ENCODE measurements around the gene IQGAP2. TPM values are rescaled to one million over a fixed set of nuclear protein-coding genes. Genes with fewer than 3 reads are reported as not detected.

IQGAP2 gene
- total RNA-seq, 1 experiment from 2014 or later = not detected

DNA sequence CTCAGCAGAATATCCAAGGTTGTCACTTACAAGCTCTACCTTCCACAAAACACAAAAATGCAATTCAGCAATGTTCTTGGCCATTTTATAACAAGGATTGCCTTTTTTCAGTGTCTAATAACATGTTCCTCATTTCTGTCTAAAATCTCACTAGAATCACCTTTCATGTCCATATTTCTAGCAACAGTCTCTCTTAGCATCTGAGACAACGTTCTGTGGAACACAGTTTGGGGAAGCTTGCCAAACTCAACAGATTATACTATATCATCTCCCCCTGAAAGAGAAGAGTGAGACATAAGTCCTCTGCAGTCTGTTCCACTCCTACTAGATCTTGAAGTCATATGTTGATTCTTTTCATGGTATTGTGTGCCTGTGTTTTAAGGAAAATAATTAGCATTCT is 149.5 kb downstream of the IQGAP2 start:
- Histone ChIP-seq H3F3A (ENCODE audit: insufficient read depth, low read depth) (no peaks in the 10 kb centered on the region), H3K4me3 (no peak overlapping the region), H3K27me3 (ENCODE audit: insufficient read depth, low read depth) (peaks cover 8% of the 10 kb centered on the region; the same call in 1 of the 2 replicates), H4K20me1 (ENCODE audit: insufficient read depth) (no peaks in the 10 kb centered on the region), H3K9me3 (ENCODE audit: insufficient read depth, low read depth) (no peaks in the 10 kb centered on the region), H3K4me2 (no peak overlapping the region), H3K36me3 (ENCODE audit: low read depth) (no peaks in the 10 kb centered on the region), H3K79me2 (ENCODE audit: low read depth) (no peaks in the 10 kb centered on the region), H3K4me1 (replicated peaks; ENCODE audit: insufficient read depth) (no peaks in the 10 kb centered on the region), H3K9me2 (ENCODE audit: insufficient read depth) (no peaks in the 10 kb centered on the region), H2AFZ (no peak overlapping the region), H3K27ac (no peak overlapping the region)
- no peak for TF ChIP-seq EZH2 (IDR thresholded peaks at IDR 0.05; ENCODE audit: low read depth)
- TF ChIP-seq, protein P1, sequence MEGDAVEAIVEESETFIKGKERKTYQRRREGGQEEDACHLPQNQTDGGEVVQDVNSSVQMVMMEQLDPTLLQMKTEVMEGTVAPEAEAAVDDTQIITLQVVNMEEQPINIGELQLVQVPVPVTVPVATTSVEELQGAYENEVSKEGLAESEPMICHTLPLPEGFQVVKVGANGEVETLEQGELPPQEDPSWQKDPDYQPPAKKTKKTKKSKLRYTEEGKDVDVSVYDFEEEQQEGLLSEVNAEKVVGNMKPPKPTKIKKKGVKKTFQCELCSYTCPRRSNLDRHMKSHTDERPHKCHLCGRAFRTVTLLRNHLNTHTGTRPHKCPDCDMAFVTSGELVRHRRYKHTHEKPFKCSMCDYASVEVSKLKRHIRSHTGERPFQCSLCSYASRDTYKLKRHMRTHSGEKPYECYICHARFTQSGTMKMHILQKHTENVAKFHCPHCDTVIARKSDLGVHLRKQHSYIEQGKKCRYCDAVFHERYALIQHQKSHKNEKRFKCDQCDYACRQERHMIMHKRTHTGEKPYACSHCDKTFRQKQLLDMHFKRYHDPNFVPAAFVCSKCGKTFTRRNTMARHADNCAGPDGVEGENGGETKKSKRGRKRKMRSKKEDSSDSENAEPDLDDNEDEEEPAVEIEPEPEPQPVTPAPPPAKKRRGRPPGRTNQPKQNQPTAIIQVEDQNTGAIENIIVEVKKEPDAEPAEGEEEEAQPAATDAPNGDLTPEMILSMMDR (conservative IDR thresholded peaks at IDR 0.05) = no peak
- no TSS peak for BruUV-seq (replicated peaks)
- DNase-seq = no peak
- CTCF ChIA-PET = no interaction called here
- POLR2A ChIA-PET (ENCODE audit: unreplicated experiment) = no interaction called here
- intact Hi-C loops (cut with micrococcal nuclease; ENCODE audit: unreplicated experiment) = no loop called here

DNA sequence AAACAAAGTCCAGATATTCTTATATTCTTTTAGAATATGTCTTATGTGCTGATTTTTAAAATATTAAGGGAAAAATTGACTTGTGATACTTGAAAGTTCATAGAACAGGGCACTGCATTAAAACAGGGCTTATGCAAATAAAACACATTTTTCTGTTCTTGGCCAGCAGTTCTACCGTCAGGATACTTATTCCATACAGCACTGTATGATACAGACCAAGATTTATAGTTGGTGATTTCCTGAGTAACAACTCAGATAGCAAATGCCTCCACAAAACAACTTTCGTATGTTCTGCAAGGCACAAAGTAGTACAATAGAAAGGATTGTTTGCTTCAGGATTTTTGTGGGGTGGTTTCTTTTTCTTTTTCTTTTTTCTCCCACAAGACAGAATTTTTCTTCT is 150.2 kb downstream of the IQGAP2 start:
- no peak overlapping the region for H2AFZ ChIP-seq
- ChIA-PET POLR2A (ENCODE audit: unreplicated experiment) (no interaction called here), CTCF (no interaction called here)
- intact Hi-C loops (cut with micrococcal nuclease; ENCODE audit: unreplicated experiment) = no loop called here
- no peaks in the 10 kb centered on the region for H3K4me1 ChIP-seq (replicated peaks; ENCODE audit: insufficient read depth)
- H3K27me3 ChIP-seq (ENCODE audit: insufficient read depth, low read depth) = 0 out of 2 replicates have a peak, but pooled peaks cover 7% of the 10 kb centered on the region
- no peak for DNase-seq
- H3K4me3 ChIP-seq = no peak overlapping the region
- BruUV-seq (replicated peaks) = no TSS peak
- H3K9me3 ChIP-seq (ENCODE audit: insufficient read depth, low read depth) = no peaks in the 10 kb centered on the region
- no peaks in the 10 kb centered on the region for H3K36me3 ChIP-seq (ENCODE audit: low read depth)
- H3K79me2 ChIP-seq (ENCODE audit: low read depth) = no peaks in the 10 kb centered on the region
- H3F3A ChIP-seq (ENCODE audit: insufficient read depth, low read depth) = no peaks in the 10 kb centered on the region
- H3K4me2 ChIP-seq = no peak overlapping the region
- H4K20me1 ChIP-seq (ENCODE audit: insufficient read depth) = no peaks in the 10 kb centered on the region
- H3K9me2 ChIP-seq (ENCODE audit: insufficient read depth) = no peaks in the 10 kb centered on the region
- TF ChIP-seq, protein P1 (conservative IDR thresholded peaks at IDR 0.05) = no peak
- TF ChIP-seq EZH2 (IDR thresholded peaks at IDR 0.05; ENCODE audit: low read depth) = no peak
- no peak overlapping the region for H3K27ac ChIP-seq

DNA sequence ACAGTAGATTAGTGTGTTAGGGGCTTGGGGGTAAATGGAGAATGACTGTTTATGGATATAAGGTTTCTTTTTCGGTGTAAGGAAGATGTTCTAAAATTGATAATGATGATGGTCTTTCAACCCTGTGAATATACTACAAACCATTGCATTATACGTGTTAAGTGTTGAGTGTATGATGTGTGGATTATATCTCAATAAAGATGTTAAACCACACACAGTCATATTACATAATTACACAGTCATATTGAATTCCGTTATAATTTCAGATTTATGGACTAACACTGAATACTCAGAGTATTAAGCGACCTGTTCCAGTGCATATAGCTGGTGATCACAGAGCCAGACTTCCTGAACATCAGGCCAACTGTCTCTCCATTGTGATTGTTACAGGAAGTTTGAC is 152.0 kb downstream of the IQGAP2 start:
- H3K4me3 ChIP-seq = no peak overlapping the region
- H3K9me3 ChIP-seq (ENCODE audit: insufficient read depth, low read depth) = no peaks in the 10 kb centered on the region
- BruUV-seq (replicated peaks) = no TSS peak
- no peaks in the 10 kb centered on the region for H3K36me3 ChIP-seq (ENCODE audit: low read depth)
- ChIA-PET POLR2A (ENCODE audit: unreplicated experiment) (no interaction called here), CTCF (no interaction called here)
- H3F3A ChIP-seq (ENCODE audit: insufficient read depth, low read depth) = no peaks in the 10 kb centered on the region
- H3K4me1 ChIP-seq (replicated peaks; ENCODE audit: insufficient read depth) = no peaks in the 10 kb centered on the region
- H3K4me2 ChIP-seq = no peak overlapping the region
- no peaks in the 10 kb centered on the region for H4K20me1 ChIP-seq (ENCODE audit: insufficient read depth)
- TF ChIP-seq, protein P1 (conservative IDR thresholded peaks at IDR 0.05) = no peak
- no peak for TF ChIP-seq EZH2 (IDR thresholded peaks at IDR 0.05; ENCODE audit: low read depth)
- no peaks in the 10 kb centered on the region for H3K79me2 ChIP-seq (ENCODE audit: low read depth)
- 0 out of 2 replicates have a peak, but pooled peaks cover 7% of the 10 kb centered on the region for H3K27me3 ChIP-seq (ENCODE audit: insufficient read depth, low read depth)
- no peak overlapping the region for H2AFZ ChIP-seq
- intact Hi-C loops (cut with micrococcal nuclease; ENCODE audit: unreplicated experiment) = no loop called here
- no peak for DNase-seq
- no peaks in the 10 kb centered on the region for H3K9me2 ChIP-seq (ENCODE audit: insufficient read depth)
- H3K27ac ChIP-seq = no peak overlapping the region
